Thymus (tissue), 11 donors: ENCODE measurements around the gene EPAS1. TPM values are rescaled to one million over a fixed set of nuclear protein-coding genes. Genes with fewer than 3 reads are reported as not detected.

Experiments used
- DNase-seq, 9 donors: peaks; one replicate each; pipeline ENCODE4 v3.0.0-alpha.2; 2013; ENCODE audit warnings: low spot score in 9 of 9, low read depth in 6 of 9, missing footprints in 1 of 9
- H3K27ac ChIP-seq, 2 donors: one replicate each; pipeline ENCODE4 v1.5.1; 2013; ENCODE audit warnings: control low read depth in 1 of 2, low read depth in 1 of 2, low read length in 1 of 2, mild to moderate bottlenecking in 1 of 2, moderate library complexity in 1 of 2
- H3K27me3 ChIP-seq, 2 donors: one replicate each; pipeline ENCODE4 v1.5.1; 2013; ENCODE audit warnings: low read length in 1 of 2; ENCODE audit not compliant: control insufficient read depth in 2 of 2, insufficient read depth in 1 of 2
- H3K36me3 ChIP-seq, 2 donors: one replicate each; pipeline ENCODE4 v1.5.1; 2013; ENCODE audit warnings: low read length in 1 of 2, mild to moderate bottlenecking in 1 of 2, moderate library complexity in 1 of 2; ENCODE audit not compliant: control insufficient read depth in 2 of 2, insufficient read depth in 2 of 2
- H3K4me1 ChIP-seq, 2 donors: one replicate each; pipeline ENCODE4 v1.5.1; 2013; ENCODE audit warnings: low read length in 2 of 2; ENCODE audit not compliant: control insufficient read depth in 2 of 2, insufficient read depth in 2 of 2
- H3K4me3 ChIP-seq, 2 donors: one replicate each; pipeline ENCODE4 v1.5.1; 2013; ENCODE audit warnings: low read length in 2 of 2, control low read depth in 1 of 2, mild to moderate bottlenecking in 1 of 2
- H3K9me3 ChIP-seq, 2 donors: one replicate each; pipeline ENCODE4 v1.5.1; 2013; ENCODE audit warnings: low read length in 1 of 2, mild to moderate bottlenecking in 1 of 2; ENCODE audit not compliant: control insufficient read depth in 2 of 2, insufficient read depth in 1 of 2
- WGBS: extraction: QIAGEN DNeasy Blood & Tissue Kit; methylation state at CpG from one replicate; pipeline ENCODE4 v1.1.7; 2013; 5-methylcytosine and 5-hydroxymethylcytosine counted together
- polyA plus RNA-seq: library from polyadenylated mRNA; stranded (reverse); fragments of 200-250 nt; gene quantifications from one replicate; pipeline ENCODE4 v1.2.3, GENCODE V29; 2013
- total RNA-seq: library from RNA; stranded (reverse); fragments of 120-200 nt; gene quantifications from one replicate; pipeline ENCODE4 v1.2.4, GENCODE V29; 2013
- donor health status: healthy.

Gene EPAS1
- total and polyA plus RNA-seq, 2 donors: 3.1 to 48.9 TPM

DNA sequence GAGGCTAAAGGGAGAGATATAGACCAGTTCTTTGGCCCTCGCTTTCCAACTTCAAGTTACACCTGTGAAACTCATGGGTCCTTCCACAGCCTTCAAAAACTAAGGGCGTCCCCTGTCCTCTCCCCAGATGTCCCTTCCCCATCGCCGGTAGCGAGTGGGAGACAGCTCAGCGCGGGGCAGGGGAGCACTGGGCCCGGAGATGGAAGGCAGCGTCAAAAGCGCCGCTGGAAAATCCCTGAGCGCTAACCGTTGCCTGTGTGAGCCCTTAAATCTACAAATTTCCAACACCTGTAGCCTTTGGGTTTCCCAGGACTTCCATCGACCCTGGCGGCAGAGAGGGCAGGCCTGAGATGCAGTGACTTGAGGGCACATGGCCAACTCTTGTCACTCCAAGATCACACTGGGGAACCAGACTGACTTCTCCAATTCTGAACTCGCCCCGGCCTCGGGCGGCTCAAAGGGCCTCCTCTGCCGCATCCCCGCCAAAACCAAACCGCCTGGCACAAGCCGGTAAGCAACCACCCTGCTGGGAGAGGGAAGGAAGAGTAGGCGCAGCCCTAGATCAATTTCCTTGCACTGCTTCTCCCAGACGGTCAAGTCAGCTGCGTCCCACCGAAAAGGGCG is 879 bp upstream of the EPAS1 start:
- H3K4me3 ChIP-seq: peak overlapping the region; percentile 20 to 70
- peak overlapping the region in 1 of 2 donors; percentile 36 for H3K27ac ChIP-seq
- H3K9me3 ChIP-seq: peaks cover 1 to 17% of the 10 kb centered on the region in 2 donors
- H3K36me3 ChIP-seq: no peaks in the 10 kb centered on the region
- H3K27me3 ChIP-seq: peaks cover 61 to 73% of the 10 kb centered on the region in 2 donors
- WGBS: 24% methylated on average over 28 of the region's 28 CpGs
- peaks cover 8 to 28% of the 10 kb centered on the region in 2 donors for H3K4me1 ChIP-seq
- peak in 1 of 9 donors; percentile 45 for DNase-seq

DNA sequence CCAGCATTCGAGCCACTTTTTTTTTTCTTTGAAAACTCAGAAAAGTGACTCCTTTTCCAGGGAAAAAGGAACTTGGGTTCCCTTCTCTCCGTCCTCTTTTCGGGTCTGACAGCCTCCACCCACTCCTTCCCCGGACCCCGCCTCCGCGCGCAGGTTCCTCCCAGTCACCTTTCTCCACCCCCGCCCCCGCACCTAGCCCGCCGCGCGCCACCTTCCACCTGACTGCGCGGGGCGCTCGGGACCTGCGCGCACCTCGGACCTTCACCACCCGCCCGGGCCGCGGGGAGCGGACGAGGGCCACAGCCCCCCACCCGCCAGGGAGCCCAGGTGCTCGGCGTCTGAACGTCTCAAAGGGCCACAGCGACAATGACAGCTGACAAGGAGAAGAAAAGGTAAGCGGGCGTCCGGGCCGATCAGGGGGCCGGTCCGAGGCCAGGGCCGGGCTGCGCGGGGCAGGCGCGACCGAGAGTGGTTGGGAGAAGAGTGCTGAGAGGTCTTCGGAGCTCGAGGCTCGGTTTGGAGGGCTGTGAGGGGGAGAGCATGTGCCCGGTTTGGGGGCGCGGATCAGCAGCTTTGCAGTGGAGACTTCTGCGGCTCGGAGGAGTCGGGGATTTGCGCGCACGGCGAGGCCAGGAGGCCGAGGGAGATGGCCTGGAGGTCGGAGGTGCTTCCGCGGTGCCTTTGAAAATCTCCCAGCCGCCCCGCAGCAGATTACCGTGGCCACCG is 502 bp downstream of the EPAS1 start:
- WGBS: 1% methylated on average over 65 of the region's 65 CpGs
- peaks cover 69 to 87% of the 10 kb centered on the region in 2 donors for H3K27me3 ChIP-seq
- DNase-seq: peak in 2 of 9 donors; percentile 54 to 70
- H3K36me3 ChIP-seq: no peaks in the 10 kb centered on the region
- peak overlapping the region; percentile 58 to 70 for H3K4me3 ChIP-seq
- peak overlapping the region; percentile 47 to 60 for H3K27ac ChIP-seq
- H3K4me1 ChIP-seq: peaks cover 8 to 28% of the 10 kb centered on the region in 2 donors
- peaks cover 1 to 17% of the 10 kb centered on the region in 2 donors for H3K9me3 ChIP-seq

DNA sequence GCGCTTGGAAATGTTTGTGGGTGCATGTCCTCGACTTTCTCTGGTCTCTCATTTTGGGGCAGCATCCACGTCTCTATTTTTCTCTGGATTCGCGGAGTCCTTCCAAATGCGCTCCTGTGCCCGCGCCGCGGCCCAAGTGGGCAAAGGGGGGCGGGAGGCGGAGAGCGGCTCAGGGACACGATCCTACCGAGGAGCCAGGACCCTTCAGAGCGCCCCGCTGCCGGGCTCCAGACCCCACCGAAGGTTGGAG is 990 bp downstream of the EPAS1 start:
- Histone ChIP-seq H3K4me1 (peaks cover 8 to 28% of the 10 kb centered on the region in 2 donors), H3K36me3 (no peaks in the 10 kb centered on the region), H3K27ac (no peak overlapping the region), H3K27me3 (peaks cover 69 to 92% of the 10 kb centered on the region in 2 donors), H3K9me3 (peaks cover 1 to 17% of the 10 kb centered on the region in 2 donors), H3K4me3 (peak overlapping the region; percentile 58 to 70)
- 3% methylated on average over 19 of the region's 19 CpGs for WGBS
- peak in 1 of 9 donors; percentile 27 for DNase-seq

DNA sequence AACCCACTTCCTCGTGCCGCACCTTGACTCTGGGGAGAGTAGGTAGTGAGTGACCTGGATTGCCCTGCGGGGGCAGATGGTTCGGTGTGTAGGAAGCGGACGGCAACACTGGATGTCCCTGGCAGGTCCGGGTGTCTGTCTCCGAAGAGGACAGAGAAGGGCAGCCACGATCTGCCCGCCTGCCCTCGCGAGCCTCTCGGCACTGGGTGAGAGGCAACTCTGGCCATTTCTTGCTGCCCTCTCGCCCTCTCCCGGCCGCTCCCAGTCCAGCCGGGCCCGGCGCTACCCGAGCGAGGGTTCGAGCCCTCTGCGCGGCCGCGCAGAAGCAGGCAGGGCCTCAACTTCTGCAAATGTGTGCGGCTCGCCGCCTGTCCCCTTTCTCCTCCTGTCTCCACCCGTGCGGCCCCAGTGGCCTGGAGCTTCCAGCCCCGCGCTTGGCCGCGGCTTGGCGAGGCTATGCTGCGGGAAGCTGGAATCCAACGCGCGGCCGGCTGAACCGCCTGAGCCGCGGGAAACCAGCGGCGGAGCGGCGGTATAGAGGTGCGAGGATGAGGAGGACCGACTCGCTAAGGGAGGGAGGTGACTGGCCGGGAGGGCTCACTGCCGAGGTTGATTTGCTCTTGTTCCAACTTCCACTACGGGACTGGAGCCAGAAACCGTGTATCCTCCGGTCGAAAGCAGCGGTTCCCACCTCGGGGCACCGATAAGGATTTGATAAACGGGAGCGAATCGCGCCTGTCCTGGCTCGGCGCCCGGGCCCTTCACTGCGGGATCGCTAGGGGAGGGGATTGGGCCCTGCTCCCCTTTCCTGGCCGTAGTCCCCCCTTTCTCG is 1.5 kb downstream of the EPAS1 start:
- no peak for DNase-seq
- Histone ChIP-seq H3K27ac (no peak overlapping the region), H3K4me3 (peak overlapping the region; percentile 58 to 70), H3K27me3 (peaks cover 71 to 97% of the 10 kb centered on the region in 2 donors), H3K36me3 (no peaks in the 10 kb centered on the region), H3K9me3 (peaks cover 1 to 17% of the 10 kb centered on the region in 2 donors), H3K4me1 (peaks cover 8 to 28% of the 10 kb centered on the region in 2 donors)
- WGBS: 2% methylated on average over 71 of the region's 71 CpGs

DNA sequence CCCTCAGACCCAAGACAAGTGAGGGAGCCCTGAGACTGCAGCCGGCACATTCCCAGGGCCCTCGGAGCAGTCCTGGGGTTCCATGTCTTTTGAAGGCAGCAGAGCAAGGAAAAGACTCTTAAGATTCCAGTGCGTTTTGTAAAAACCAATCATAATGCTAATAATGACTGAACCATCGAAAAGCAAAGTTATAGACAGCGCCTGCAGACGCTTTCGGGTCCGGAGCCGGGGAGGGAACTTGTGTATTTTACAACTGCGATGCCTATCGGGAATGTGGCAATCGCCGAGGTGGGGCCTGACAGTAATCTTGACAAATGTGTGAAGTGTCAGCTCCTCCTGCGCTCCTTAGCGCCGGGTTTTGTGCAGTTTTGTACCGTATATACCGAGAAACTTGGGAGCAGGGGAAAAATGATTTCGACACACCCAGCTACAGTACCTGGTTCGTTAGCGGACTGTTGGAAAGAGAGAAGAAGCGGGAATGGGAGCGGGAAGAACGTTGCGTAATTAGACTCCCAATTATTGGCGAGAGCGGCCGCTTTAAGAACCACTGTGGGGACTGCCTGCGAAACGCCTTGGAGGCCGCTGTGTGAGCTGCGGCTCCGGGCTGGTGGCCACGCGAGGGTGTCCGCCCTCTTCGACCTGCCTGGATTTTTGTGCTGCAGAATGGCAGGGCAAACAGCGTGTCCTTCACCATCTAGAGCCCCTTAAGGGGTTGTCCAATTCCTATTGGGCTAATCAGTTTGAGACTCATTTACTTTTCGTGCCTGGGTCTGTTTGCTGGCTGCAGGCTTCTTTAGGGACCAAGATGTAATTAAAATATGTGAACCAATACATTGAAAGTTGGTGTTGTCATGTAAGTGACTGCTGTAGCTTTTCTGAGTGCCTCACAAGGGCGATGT is 2.4 kb downstream of the EPAS1 start:
- WGBS: 13% methylated on average over 40 of the region's 40 CpGs
- peaks cover 11 to 34% of the 10 kb centered on the region in 2 donors for H3K4me1 ChIP-seq
- H3K27ac ChIP-seq: no peak overlapping the region
- peak overlapping the region in 1 of 2 donors; percentile 70 for H3K4me3 ChIP-seq
- H3K9me3 ChIP-seq: peaks cover 1 to 17% of the 10 kb centered on the region in 2 donors
- H3K27me3 ChIP-seq: peaks cover 74 to 95% of the 10 kb centered on the region in 2 donors
- DNase-seq: peak in 1 of 9 donors; percentile 35
- H3K36me3 ChIP-seq: no peaks in the 10 kb centered on the region

DNA sequence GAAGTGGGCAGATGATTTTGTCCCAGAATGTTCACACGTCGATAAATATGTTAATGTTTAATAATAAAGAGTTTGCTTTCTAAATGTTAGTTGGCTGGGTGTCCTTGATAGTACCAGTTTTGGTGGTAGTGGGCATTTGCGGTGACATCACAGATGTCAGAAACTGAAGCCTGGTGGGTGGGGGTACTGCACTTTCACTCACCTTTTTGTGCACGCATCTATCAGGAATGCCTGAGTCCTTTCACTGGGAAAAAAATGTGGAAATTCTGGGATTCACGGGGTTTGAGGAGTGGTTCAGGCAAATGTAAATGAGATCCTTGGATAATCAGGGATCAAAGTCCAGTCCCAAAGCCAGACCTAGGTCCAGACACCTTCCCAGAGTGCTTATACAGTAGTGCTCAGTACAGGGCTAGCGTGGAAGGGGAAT is 3.2 kb downstream of the EPAS1 start:
- H3K9me3 ChIP-seq: peaks cover 1 to 17% of the 10 kb centered on the region in 2 donors
- H3K27ac ChIP-seq: no peak overlapping the region
- 96% methylated on average over 6 of the region's 6 CpGs for WGBS
- no peak overlapping the region for H3K4me3 ChIP-seq
- peaks cover 16 to 41% of the 10 kb centered on the region in 2 donors for H3K4me1 ChIP-seq
- peaks cover 71 to 90% of the 10 kb centered on the region in 2 donors for H3K27me3 ChIP-seq
- no peaks in the 10 kb centered on the region for H3K36me3 ChIP-seq
- no peak for DNase-seq

DNA sequence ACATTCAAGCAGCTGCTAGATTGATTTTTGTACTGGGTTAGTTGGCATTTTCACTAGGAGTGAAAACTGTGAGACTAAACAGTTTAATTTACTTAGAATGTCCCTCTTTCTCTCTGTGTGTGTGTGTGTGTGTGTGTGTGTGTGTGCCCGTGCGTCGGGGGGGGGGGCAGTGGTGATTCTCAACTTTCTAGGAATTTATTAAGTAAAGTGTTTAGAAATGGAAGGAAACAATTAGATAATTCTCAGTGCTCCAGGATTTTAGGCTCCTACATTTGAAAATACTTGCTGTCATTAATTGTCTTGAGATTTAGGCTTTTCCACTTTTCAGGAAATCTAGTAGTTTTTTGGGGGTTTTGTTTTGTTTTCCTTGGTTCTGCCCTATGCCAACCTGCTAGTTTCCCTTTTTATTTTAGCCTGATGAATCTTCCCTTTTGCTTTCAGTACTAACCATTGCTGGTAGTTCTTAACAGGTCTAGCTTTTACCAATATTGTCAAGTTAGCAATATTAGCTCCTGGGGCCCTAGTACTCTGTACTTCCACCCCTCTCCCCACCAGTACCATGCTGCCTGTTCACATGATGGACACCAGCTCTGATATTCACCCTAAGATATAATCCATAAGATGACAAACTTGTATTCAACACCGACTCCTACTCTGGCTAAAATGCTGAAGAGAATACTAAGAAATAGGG is 4.9 kb downstream of the EPAS1 start:
- Histone ChIP-seq H3K36me3 (no peaks in the 10 kb centered on the region), H3K4me3 (no peak overlapping the region), H3K4me1 (peaks cover 16 to 36% of the 10 kb centered on the region in 2 donors), H3K9me3 (peaks cover 1 to 17% of the 10 kb centered on the region in 2 donors), H3K27me3 (peaks cover 56 to 80% of the 10 kb centered on the region in 2 donors), H3K27ac (no peak overlapping the region)
- 77% methylated on average over 4 of the region's 4 CpGs for WGBS
- DNase-seq: no peak

DNA sequence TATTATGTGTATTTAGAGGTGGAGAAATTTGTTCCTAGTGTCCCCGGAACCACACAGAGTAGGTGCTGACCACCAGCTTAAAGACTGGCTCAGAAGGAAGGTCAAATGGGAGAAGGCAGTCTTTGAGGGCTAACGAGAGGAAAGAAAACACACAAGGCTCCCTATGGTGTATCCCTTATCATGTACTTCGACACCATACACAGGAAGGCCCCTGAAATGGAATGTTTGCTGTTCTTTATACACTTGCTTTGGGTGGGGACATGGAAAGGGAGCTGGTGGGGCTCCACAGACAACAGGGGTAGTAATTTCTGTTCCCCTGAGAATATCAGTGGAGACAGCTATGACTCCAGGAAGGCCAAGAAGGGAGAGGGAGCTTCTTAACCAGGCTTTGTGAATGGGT is 6.0 kb downstream of the EPAS1 start:
- no peak overlapping the region for H3K27ac ChIP-seq
- peaks cover 12 to 30% of the 10 kb centered on the region in 2 donors for H3K4me1 ChIP-seq
- 95% methylated on average over 3 of the region's 3 CpGs for WGBS
- peaks cover 46 to 74% of the 10 kb centered on the region in 2 donors for H3K27me3 ChIP-seq
- peaks cover 0 to 10% of the 10 kb centered on the region in 2 donors for H3K9me3 ChIP-seq
- H3K36me3 ChIP-seq: no peaks in the 10 kb centered on the region
- no peak overlapping the region for H3K4me3 ChIP-seq
- DNase-seq: no peak
